ENCODE results near the gene HGFAC.

- TF ChIP-seq EZH2phosphoT487 (IDR thresholded peaks at IDR 0.05; ENCODE audit: low read depth, severe bottlenecking, unreplicated experiment) (no peak), EZH2 (IDR thresholded peaks at IDR 0.05; ENCODE audit: borderline replicate concordance) (no peak)
Measured at GRCh38 chr4:3487861-3488260, 46.1 kb downstream of the HGFAC start.

All from hepatocyte (in vitro differentiated cells).